H1 (cell line): ENCODE measurements around the gene WFDC1. TPM values are rescaled to one million over a fixed set of nuclear protein-coding genes. Genes with fewer than 3 reads are reported as not detected.

Experiments used
- CTCF ChIA-PET: fragments of 300-600 bp; sonication (Branson Sonifier 250); formaldehyde crosslinking; loops from one replicate; lab custom pipeline; 2021; ENCODE audit not compliant: partially characterized antibody; lab: Charles Lee
- POLR2A ChIA-PET: fragments of 300-600 bp; sonication (Branson Sonifier 250); formaldehyde crosslinking; loops from one replicate; lab custom pipeline; 2021; ENCODE audit warnings: inconsistent platforms; ENCODE audit not compliant: partially characterized antibody; lab: Charles Lee
- DNase-seq, 2 experiments: peaks; one replicate each; pipeline versions ENCODE4 v3.0.0 to v3.0.0-alpha.2; 2010 to 2022; ENCODE audit warnings: low spot score in 2 of 2, low read depth in 1 of 2, mixed read lengths in 1 of 2
- FAIRE-seq: peaks from 2 replicates; lab custom pipeline; 2011; peaks lifted over from hg19 to GRCh38; lab: Jason Lieb, UNC
- H2AFZ ChIP-seq: 2 replicates; pipeline ENCODE4 v1.8.1; 2012; ENCODE audit warnings: low read length, inconsistent platforms
- H2AK5ac ChIP-seq: 2 replicates; pipeline ENCODE4 v1.6.1; 2013; ENCODE audit warnings: low read depth, low read length
- H2BK120ac ChIP-seq: replicated peaks from 2 replicates; pipeline ENCODE3; 2013; ENCODE audit warnings: low read depth, low read length, inconsistent platforms
- H2BK12ac ChIP-seq: 2 replicates; pipeline ENCODE4 v1.6.1; 2013; ENCODE audit warnings: low read depth, low read length
- H2BK15ac ChIP-seq: 2 replicates; pipeline ENCODE4 v1.6.1; 2013; ENCODE audit warnings: low read length
- H2BK20ac ChIP-seq: 2 replicates; pipeline ENCODE4 v1.6.1; 2013; ENCODE audit warnings: low read length
- H2BK5ac ChIP-seq: 2 replicates; pipeline ENCODE4 v1.6.1; 2013; ENCODE audit warnings: low read depth, low read length
- H3K14ac ChIP-seq: 2 replicates; pipeline ENCODE4 v1.6.1; 2013; ENCODE audit warnings: inconsistent platforms; ENCODE audit not compliant: insufficient read length
- H3K18ac ChIP-seq: 2 replicates; pipeline ENCODE4 v1.6.1; 2013; ENCODE audit warnings: low read length; ENCODE audit errors: extremely low read depth
- H3K23ac ChIP-seq: 2 replicates; pipeline ENCODE4 v1.6.1; 2013; ENCODE audit warnings: inconsistent platforms; ENCODE audit not compliant: insufficient read length
- H3K23me2 ChIP-seq: 2 replicates; pipeline ENCODE4 v1.6.1; 2013; ENCODE audit warnings: low read depth, low read length
- H3K27ac ChIP-seq: 2 replicates; pipeline ENCODE4 v1.6.1; 2011; ENCODE audit warnings: low read depth, low read length, inconsistent platforms
- H3K27me3 ChIP-seq, 4 experiments: replicated peaks in 1 of 4; 1 replicate in 1 of 4; 2 replicates in 3 of 4; pipeline versions ENCODE4 v1.6.1 to v1.8.1; 2011 to 2013; ENCODE audit warnings: low read length in 3 of 4, mild to moderate bottlenecking in 3 of 4, inconsistent platforms in 2 of 4, mixed read lengths in 2 of 4, moderate library complexity in 1 of 4; ENCODE audit not compliant: control insufficient read depth in 3 of 4, insufficient read depth in 3 of 4; ENCODE audit errors: extremely low read depth in 1 of 4
- H3K36me3 ChIP-seq, 4 experiments: 2 replicates each; pipeline versions ENCODE4 v1.6.1 to v1.8.1; 2011 to 2013; ENCODE audit warnings: mild to moderate bottlenecking in 4 of 4, low read length in 3 of 4, moderate library complexity in 2 of 4, control low read depth in 1 of 4, inconsistent platforms in 1 of 4; ENCODE audit not compliant: insufficient read depth in 4 of 4, control insufficient read depth in 2 of 4
- H3K4ac ChIP-seq: replicated peaks from 2 replicates; pipeline ENCODE3; 2013; ENCODE audit warnings: low read length, low read depth, mixed read lengths, inconsistent platforms; ENCODE audit not compliant: insufficient read length
- H3K4me1 ChIP-seq, 4 experiments: replicated peaks in 1 of 4; 1 replicate in 1 of 4; 2 replicates in 3 of 4; pipeline versions ENCODE4 v1.6.1 to v1.8.1; 2011 to 2013; ENCODE audit warnings: low read length in 3 of 4, inconsistent platforms in 2 of 4, mixed read lengths in 1 of 4; ENCODE audit not compliant: insufficient read depth in 4 of 4, control insufficient read depth in 3 of 4
- H3K4me2 ChIP-seq, 2 experiments: 2 replicates each; pipeline versions ENCODE4 v1.6.1 to v1.8.1; 2011 to 2013; ENCODE audit warnings: low read depth in 2 of 2, low read length in 2 of 2, control low read depth in 1 of 2, inconsistent platforms in 1 of 2, mild to moderate bottlenecking in 1 of 2; ENCODE audit not compliant: insufficient read depth in 1 of 2
- H3K4me3 ChIP-seq, 4 experiments: fragments of 200-600, 300-600 bp in 1 of 4; sonication (generic), shearing (Covaris generic), sonication (Bioruptor Twin) in 1 of 4; 2 replicates each; pipeline versions ENCODE4 v1.5.1 to v1.8.1; 2011 to 2016; ENCODE audit warnings: low read length in 4 of 4, low read depth in 3 of 4, control low read depth in 2 of 4, inconsistent platforms in 2 of 4, mild to moderate bottlenecking in 2 of 4, mixed read lengths in 1 of 4, moderate library complexity in 1 of 4; ENCODE audit not compliant: insufficient read depth in 2 of 4; ENCODE audit errors: extremely low read depth in 1 of 4
- H3K56ac ChIP-seq: replicated peaks from 2 replicates; pipeline ENCODE3; 2013; ENCODE audit warnings: low read depth, mild to moderate bottlenecking, mixed read lengths, low read length, inconsistent platforms; ENCODE audit not compliant: insufficient read length
- H3K79me1 ChIP-seq: 2 replicates; pipeline ENCODE4 v1.6.1; 2013; ENCODE audit warnings: low read depth, low read length, control low read depth
- H3K79me2 ChIP-seq, 2 experiments: 2 replicates each; pipeline versions ENCODE4 v1.6.1 to v1.8.1; 2012 to 2013; ENCODE audit warnings: low read length in 2 of 2, mild to moderate bottlenecking in 2 of 2, inconsistent platforms in 1 of 2; ENCODE audit not compliant: insufficient read depth in 2 of 2, control insufficient read depth in 1 of 2
- H3K9ac ChIP-seq, 4 experiments: replicated peaks in 1 of 4; 1 replicate in 1 of 4; 2 replicates in 3 of 4; pipeline versions ENCODE4 v1.6.1 to v1.8.1; 2011 to 2013; ENCODE audit warnings: low read depth in 3 of 4, low read length in 3 of 4, control low read depth in 2 of 4, mild to moderate bottlenecking in 2 of 4, moderate library complexity in 2 of 4, inconsistent platforms in 1 of 4; ENCODE audit errors: extremely low read depth in 1 of 4
- H3K9me3 ChIP-seq, 2 experiments: 2 replicates each; pipeline versions ENCODE4 v1.6.1 to v1.8.1; 2012 to 2013; ENCODE audit warnings: mild to moderate bottlenecking in 2 of 2, moderate library complexity in 2 of 2, control low read depth in 1 of 2, inconsistent platforms in 1 of 2, low read depth in 1 of 2, low read length in 1 of 2, mixed read lengths in 1 of 2; ENCODE audit not compliant: insufficient read depth in 2 of 2
- H4K20me1 ChIP-seq, 2 experiments: replicated peaks in 1 of 2; 2 replicates each; pipeline versions ENCODE3 to v1.8.1; 2011 to 2013; ENCODE audit warnings: inconsistent platforms in 2 of 2, low read length in 2 of 2, mild to moderate bottlenecking in 1 of 2; ENCODE audit not compliant: insufficient read depth in 2 of 2, control insufficient read depth in 1 of 2
- H4K5ac ChIP-seq: 2 replicates; pipeline ENCODE4 v1.6.1; 2013; ENCODE audit warnings: low read length, low read depth, mixed read lengths, inconsistent platforms; ENCODE audit not compliant: insufficient read length
- H4K8ac ChIP-seq: 2 replicates; pipeline ENCODE4 v1.8.0; 2013; ENCODE audit warnings: mild to moderate bottlenecking, moderate library complexity, low read length, inconsistent platforms; ENCODE audit not compliant: insufficient read depth; ENCODE audit errors: extremely low read depth
- H4K91ac ChIP-seq: replicated peaks from 2 replicates; pipeline ENCODE3; 2013; ENCODE audit warnings: low read length, mixed read lengths, inconsistent platforms; ENCODE audit not compliant: insufficient read length
- BACH1 ChIP-seq: IDR thresholded peaks from 2 replicates; pipeline ENCODE4 v1.6.1; 2012; ENCODE audit warnings: low read length, improper control_type of control experiment
- CEBPB ChIP-seq: IDR thresholded peaks from 2 replicates; pipeline ENCODE4 v1.6.1; 2012; ENCODE audit warnings: low read depth, low read length
- EP300 ChIP-seq, 2 experiments: IDR thresholded peaks; 1 replicate in 1 of 2; 2 replicates in 1 of 2; pipeline ENCODE4 v1.6.1; 2011 to 2012; ENCODE audit warnings: low read depth in 2 of 2, low read length in 2 of 2, mild to moderate bottlenecking in 2 of 2, borderline replicate concordance in 1 of 2, inconsistent platforms in 1 of 2, moderate library complexity in 1 of 2
- JUN ChIP-seq: IDR thresholded peaks from 2 replicates; pipeline ENCODE4 v1.6.1; 2011; ENCODE audit warnings: low read depth, mild to moderate bottlenecking, improper control_type of control experiment, low read length
- MAFK ChIP-seq: IDR thresholded peaks from 2 replicates; pipeline ENCODE4 v1.6.1; 2012; ENCODE audit warnings: low read depth, mild to moderate bottlenecking, improper control_type of control experiment, low read length
- NANOG ChIP-seq: IDR thresholded peaks from 2 replicates; pipeline ENCODE4 v1.6.1; 2011; ENCODE audit warnings: low read length, low read depth, mild to moderate bottlenecking, inconsistent platforms; ENCODE audit not compliant: insufficient read depth, poor library complexity, severe bottlenecking
- RAD21 ChIP-seq, 2 experiments: IDR thresholded peaks in 1 of 2; conservative IDR thresholded peaks in 1 of 2; 2 replicates each; pipeline ENCODE4 v1.6.1; 2011; ENCODE audit warnings: low read depth in 2 of 2, low read length in 2 of 2, improper control_type of control experiment in 1 of 2, inconsistent platforms in 1 of 2, mild to moderate bottlenecking in 1 of 2, moderate library complexity in 1 of 2
- SP2 ChIP-seq: IDR thresholded peaks from 2 replicates; pipeline ENCODE4 v1.6.1; 2012; ENCODE audit warnings: mild to moderate bottlenecking, low read length, inconsistent platforms
- SP4 ChIP-seq: IDR thresholded peaks from 2 replicates; pipeline ENCODE4 v1.6.1; 2012; ENCODE audit warnings: low read length, inconsistent platforms
- SRF ChIP-seq: IDR thresholded peaks from 2 replicates; pipeline ENCODE4 v1.6.1; 2011; ENCODE audit warnings: mild to moderate bottlenecking, low read depth, low read length, moderate library complexity
- TCF12 ChIP-seq: IDR thresholded peaks from 2 replicates; pipeline ENCODE4 v1.6.1; 2011; ENCODE audit warnings: low read depth, mild to moderate bottlenecking, low read length
- WGBS, 2 experiments: shearing (Covaris generic) in 1 of 2; methylation state at CpG; one replicate each; pipeline versions ENCODE4 v1.1.6 to v1.1.7; 2013 to 2015; ENCODE audit warnings: low lambda C conversion rate in 2 of 2, mixed read lengths in 2 of 2, inconsistent platforms in 1 of 2, low coverage in 1 of 2, missing lambda C conversion rate in 1 of 2; ENCODE audit not compliant: insufficient replicate concordance in 2 of 2, insufficient coverage in 1 of 2, insufficient read length in 1 of 2; ENCODE audit errors: extremely low coverage in 1 of 2, missing lambda C conversion rate in 1 of 2; 5-methylcytosine and 5-hydroxymethylcytosine counted together
- polyA plus RNA-seq, 7 experiments: library from polyadenylated mRNA; depleted of rRNA in 3 of 7; stranded (reverse) in 5 of 7; unstranded in 2 of 7; fragments of >200 nt in 5 of 7; fragments of 200-250 nt in 2 of 7; gene quantifications; 1 replicate in 5 of 7; 2 replicates in 1 of 7; 4 replicates in 1 of 7; pipeline versions ENCODE4 v1.2.1 to v1.2.3, GENCODE V29; 2011 to 2013; ENCODE audit warnings: missing spikeins in 2 of 7, mixed read lengths in 2 of 7
- total RNA-seq: library from RNA; stranded (reverse); fragmentation: NEBNext Ultra II Directional; extraction: Animal tissue kit (Norgen Biotek cat#: 25700); gene quantifications from 2 replicates; pipeline ENCODE4 v1.2.1, GENCODE V29; 2021

WFDC1 gene
- total and polyA plus RNA-seq, 2 of the 8 experiments (the other 6 are each of a cell fraction or from before 2014, with no cell fraction given): 0.70 to 1.1 TPM

DNA sequence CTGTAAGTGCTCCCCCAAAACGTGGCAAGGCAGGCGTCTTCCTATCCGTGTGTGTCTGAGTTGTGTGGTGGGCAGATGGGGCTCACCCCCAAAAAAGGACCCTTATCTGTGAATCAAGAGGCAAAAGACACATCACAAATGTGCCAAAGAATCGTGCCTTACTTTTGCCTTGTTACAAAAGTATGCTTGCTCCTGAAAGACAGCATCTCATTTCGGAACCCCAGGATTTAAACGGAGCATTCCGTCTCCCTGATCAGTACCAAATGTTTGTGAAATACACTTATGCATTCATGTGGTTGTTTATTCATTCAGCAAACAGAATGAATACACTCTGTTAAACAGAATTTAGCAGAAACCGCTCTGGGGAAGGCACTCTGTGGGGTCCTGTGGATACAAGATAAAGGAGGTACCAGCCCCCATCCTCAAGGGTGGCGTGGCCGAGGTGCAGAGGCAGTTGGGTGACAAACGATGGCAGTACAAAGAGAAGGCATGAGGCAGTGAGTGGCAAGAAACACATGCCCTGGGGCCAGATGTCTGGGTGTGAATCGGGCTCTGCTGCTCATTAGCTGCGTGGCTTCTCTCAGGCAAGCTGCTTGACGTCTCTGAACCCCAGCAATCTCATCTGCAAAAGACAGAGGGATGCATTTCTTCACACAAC lies 654 bp downstream of the WFDC1 start:
- Histone ChIP-seq H2AFZ (no peak overlapping the region), H3K27ac (no peak overlapping the region)
- FAIRE-seq: no peak

More for the DNA sequence above, 654 bp downstream of the WFDC1 start:
- Histone ChIP-seq H4K8ac (peak overlapping the region; percentile 7; the same call in 1 of the 2 replicates), H2BK120ac (no peak overlapping the region), H4K20me1 (no peaks in the 10 kb centered on the region), H3K9me3 (no peaks in the 10 kb centered on the region), H2BK5ac (peak overlapping the region; percentile 11; the same call in 1 of the 2 replicates), H3K79me1 (no peaks in the 10 kb centered on the region), H3K36me3 (no peaks in the 10 kb centered on the region), H3K9ac (no peak overlapping the region), H3K4me3 (no peak overlapping the region)
- WGBS, 2 experiments: 76% methylated on average over 14 of the region's 14 CpGs; no CpG with 5 or more reads in 1 of the 2 experiments
- DNase-seq: no peak
- TF ChIP-seq SP2 (no peak), NANOG (no peak), TCF12 (no peak), CEBPB (no peak), MAFK (no peak), EP300 (IDR thresholded peaks at IDR 0.05; ENCODE audit: borderline replicate concordance in 1 of 2, low read depth in 2 of 2, low read length in 2 of 2) (no peak), RAD21 (IDR thresholded peaks at IDR 0.05 in 1 of 2, conservative IDR thresholded peaks at IDR 0.05 in 1 of 2; ENCODE audit: low read depth in 2 of 2, low read length in 2 of 2) (no peak), SRF (no peak), JUN (no peak), SP4 (no peak), BACH1 (no peak)
- TF ChIP-seq, all 59 proteins: peak for 0
- H3K56ac ChIP-seq: no peak overlapping the region
- no peak overlapping the region for H4K91ac ChIP-seq
- H3K4ac ChIP-seq: no peak overlapping the region
- H3K27me3 ChIP-seq: no peaks in the 10 kb centered on the region; a peak in 1 of 7 replicates
- peak overlapping the region; percentile 22; the same call in 1 of the 2 replicates for H2BK15ac ChIP-seq
- H3K14ac ChIP-seq: no peak overlapping the region
- H2AK5ac ChIP-seq: peak overlapping the region; percentile 33; the same call in 1 of the 2 replicates
- H3K18ac ChIP-seq: peak overlapping the region; percentile 52; the same call in 1 of the 2 replicates
- peaks cover 10 to 36% (median 24%) of the 10 kb centered on the region in 4 experiments for H3K4me1 ChIP-seq
- ChIA-PET POLR2A (interaction anchor here (0.6 to 1.4 kb wide), 4 partner anchors 12 to 179 kb away, joined by 3 to 4 read pairs (median 3); partner anchors contain the start of gene MBTPS1), CTCF (interaction anchor here (1.0 to 3.4 kb wide), 4 partner anchors 13 to 18 kb away, joined by 3 to 14 read pairs (median 8); no protein-coding TSS in a partner anchor)
- H3K4me2 ChIP-seq: no peak overlapping the region; a peak in 1 of 4 replicates
- H4K5ac ChIP-seq: no peak overlapping the region
- no peaks in the 10 kb centered on the region for H3K23me2 ChIP-seq
- H2BK20ac ChIP-seq: no peak overlapping the region
- no peaks in the 10 kb centered on the region for H3K79me2 ChIP-seq
- no peak overlapping the region for H3K23ac ChIP-seq
- H2BK12ac ChIP-seq: 0 out of 2 replicates have a peak overlapping the region, but pooled peaks have one; percentile 35
